Activated naive CD8-positive, alpha-beta T cell (primary cell): ENCODE results near the gene LRCH3.

Experiments
- H3K27ac Mint-ChIP-seq: one replicate; pipeline ENCODE4 v1.8.0; 2021; ENCODE audit warnings: mixed read lengths
- H3K27me3 Mint-ChIP-seq: one replicate; pipeline ENCODE4 v1.8.0; 2021; ENCODE audit warnings: mixed read lengths
- H3K36me3 Mint-ChIP-seq: one replicate; pipeline ENCODE4 v1.8.0; 2021; ENCODE audit warnings: mixed read lengths
- H3K4me1 Mint-ChIP-seq: one replicate; pipeline ENCODE4 v1.8.0; 2021; ENCODE audit warnings: low read depth, mixed read lengths
- H3K4me3 Mint-ChIP-seq: one replicate; pipeline ENCODE4 v1.8.0; 2021; ENCODE audit warnings: mild to moderate bottlenecking, mixed read lengths
- H3K9me3 Mint-ChIP-seq: one replicate; pipeline ENCODE4 v1.8.0; 2021; ENCODE audit warnings: low read depth, mixed read lengths

LRCH3 gene

GRCh38 chr3:197791113-197791891 is at the start of gene LRCH3:
Gene LRCH3 (plus strand): TSS chr3:197791254. CDS start chr3:197791279, 25 bp downstream.
- Mint-ChIP-seq H3K4me1 (peaks cover 40% of the 10 kb centered on the region), H3K4me3 (peak within 1 kb of the TSS; percentile 99), H3K36me3 (no peaks in the 10 kb centered on the region)

DNA sequence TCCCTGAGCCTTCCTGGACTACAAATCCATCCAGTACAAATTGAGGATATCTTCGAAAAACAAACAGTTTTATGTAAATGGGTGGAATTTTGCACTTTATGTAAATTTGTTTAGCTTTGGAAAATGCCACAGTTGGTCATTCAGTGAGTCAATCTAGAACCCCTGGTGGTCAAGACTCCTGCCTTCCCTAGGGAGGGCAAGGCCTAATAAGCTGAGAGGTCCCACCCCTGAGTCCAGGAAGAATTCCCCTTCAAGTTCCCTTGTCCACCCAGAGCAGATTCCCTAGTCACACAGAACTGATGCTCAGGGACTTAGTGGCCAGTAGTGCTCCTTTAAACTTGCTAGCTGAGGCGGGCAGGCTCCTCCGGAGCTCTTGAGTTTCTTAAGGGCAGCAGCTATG is 48.3 kb upstream of the LRCH3 start:
- H3K27ac Mint-ChIP-seq = no peak overlapping the region
- no peaks in the 10 kb centered on the region for H3K36me3 Mint-ChIP-seq

More at GRCh38 chr3:197791113-197791891, at the start of gene LRCH3:
- Mint-ChIP-seq H3K9me3 (no peaks in the 10 kb centered on the region), H3K27me3 (no peaks in the 10 kb centered on the region), H3K27ac (peak within 1 kb of the TSS; percentile 98)

GRCh38 chr3:197746209-197746608 is 44.8 kb upstream of the LRCH3 start:
- Mint-ChIP-seq H3K27me3 (no peaks in the 10 kb centered on the region), H3K4me1 (peaks cover 19% of the 10 kb centered on the region), H3K9me3 (no peaks in the 10 kb centered on the region), H3K36me3 (no peaks in the 10 kb centered on the region), H3K27ac (no peak overlapping the region), H3K4me3 (no peak overlapping the region)

More for the DNA sequence above, 48.3 kb upstream of the LRCH3 start:
- Mint-ChIP-seq H3K27me3 (no peaks in the 10 kb centered on the region), H3K4me1 (peaks cover 1% of the 10 kb centered on the region), H3K4me3 (no peak overlapping the region), H3K9me3 (no peaks in the 10 kb centered on the region)

DNA sequence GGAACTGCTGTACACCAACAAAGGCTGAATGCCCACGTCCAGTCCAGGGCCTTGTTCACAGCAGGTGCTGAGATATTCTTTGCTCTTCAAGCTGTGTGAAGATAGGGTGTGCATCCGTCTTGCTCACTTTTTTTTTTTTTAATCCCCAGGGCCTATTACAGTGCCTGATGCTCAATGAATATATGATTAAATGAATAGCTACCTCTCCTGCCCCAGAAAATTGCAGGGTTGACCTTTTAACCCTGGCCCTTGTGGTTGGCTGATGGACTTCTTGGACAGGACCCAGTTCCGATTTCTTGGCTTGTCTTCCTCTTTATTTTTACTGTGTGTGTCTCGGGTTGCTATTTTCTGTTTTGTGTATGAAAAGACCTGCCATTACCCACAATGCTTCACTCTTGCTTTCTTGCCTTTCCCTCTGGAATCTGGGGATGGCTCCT is 44.2 kb upstream of the LRCH3 start:
- H3K4me3 Mint-ChIP-seq = no peak overlapping the region
- H3K27ac Mint-ChIP-seq = no peak overlapping the region
- no peaks in the 10 kb centered on the region for H3K27me3 Mint-ChIP-seq
- no peaks in the 10 kb centered on the region for H3K9me3 Mint-ChIP-seq
- H3K4me1 Mint-ChIP-seq = peaks cover 23% of the 10 kb centered on the region
- no peaks in the 10 kb centered on the region for H3K36me3 Mint-ChIP-seq

- Mint-ChIP-seq H3K4me1 (peaks cover 37% of the 10 kb centered on the region), H3K4me3 (peak overlapping the region; percentile 97), H3K27me3 (no peaks in the 10 kb centered on the region), H3K27ac (peak overlapping the region; percentile 96), H3K9me3 (no peaks in the 10 kb centered on the region), H3K36me3 (no peaks in the 10 kb centered on the region)
These were observed 42.3 kb upstream of the LRCH3 start for GRCh38 chr3:197748597-197749314.

DNA sequence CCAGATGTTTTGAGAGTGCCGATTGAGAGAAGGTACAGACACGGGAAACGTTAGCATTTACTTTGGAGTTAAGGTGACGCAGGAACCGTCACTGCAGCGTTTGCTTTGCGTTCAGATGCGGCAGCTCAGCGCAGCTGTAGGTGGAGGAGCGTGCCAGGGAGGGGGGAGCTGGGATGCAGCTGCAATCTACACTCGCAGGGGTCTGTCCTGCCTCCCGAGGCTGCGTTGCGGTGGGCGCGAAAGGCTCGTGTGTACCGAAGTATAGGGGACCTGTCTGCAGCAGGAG is 41.8 kb upstream of the LRCH3 start:
- Mint-ChIP-seq H3K36me3 (no peaks in the 10 kb centered on the region), H3K27ac (peak overlapping the region; percentile 96), H3K27me3 (no peaks in the 10 kb centered on the region), H3K4me1 (peaks cover 41% of the 10 kb centered on the region), H3K9me3 (no peaks in the 10 kb centered on the region), H3K4me3 (peak overlapping the region; percentile 97)

GRCh38 chr3:197749601-197750395 is 41.3 kb upstream of the LRCH3 start, which contains the start of gene FYTTD1:
Gene FYTTD1 (plus strand): TSS chr3:197749883. CDS start chr3:197749972, 89 bp downstream.
- Mint-ChIP-seq H3K36me3 (no peaks in the 10 kb centered on the region), H3K4me3 (peak within 1 kb of the TSS; percentile 97), H3K27me3 (no peaks in the 10 kb centered on the region), H3K4me1 (peaks cover 45% of the 10 kb centered on the region), H3K9me3 (no peaks in the 10 kb centered on the region), H3K27ac (peak within 1 kb of the TSS; percentile 96)

DNA sequence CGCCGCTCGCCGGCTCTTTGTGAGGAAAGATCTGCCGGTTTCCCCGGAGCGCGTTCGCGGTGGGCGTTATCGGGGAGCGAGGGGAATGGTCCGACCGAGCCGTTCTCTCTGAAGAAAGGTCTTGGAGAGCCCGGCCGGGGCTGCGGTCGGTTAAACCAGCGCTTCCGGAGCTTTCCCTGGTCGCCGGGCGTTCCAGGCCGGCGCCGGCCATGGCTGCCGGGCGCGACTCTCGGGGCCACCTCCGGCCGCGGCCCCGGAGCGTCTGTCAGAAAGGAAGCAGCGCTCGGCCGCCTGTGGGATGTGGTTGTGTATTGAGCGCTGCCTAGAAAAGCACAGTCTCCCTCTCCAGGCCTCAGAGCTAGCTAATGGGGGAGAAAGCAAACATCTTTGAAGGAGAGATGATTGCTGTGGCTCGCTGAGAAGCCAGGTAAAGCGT is 40.6 kb upstream of the LRCH3 start:
- Mint-ChIP-seq H3K36me3 (no peaks in the 10 kb centered on the region), H3K4me3 (peak overlapping the region; percentile 94), H3K9me3 (no peaks in the 10 kb centered on the region), H3K27me3 (no peaks in the 10 kb centered on the region), H3K4me1 (peaks cover 49% of the 10 kb centered on the region), H3K27ac (peak overlapping the region; percentile 75)

DNA sequence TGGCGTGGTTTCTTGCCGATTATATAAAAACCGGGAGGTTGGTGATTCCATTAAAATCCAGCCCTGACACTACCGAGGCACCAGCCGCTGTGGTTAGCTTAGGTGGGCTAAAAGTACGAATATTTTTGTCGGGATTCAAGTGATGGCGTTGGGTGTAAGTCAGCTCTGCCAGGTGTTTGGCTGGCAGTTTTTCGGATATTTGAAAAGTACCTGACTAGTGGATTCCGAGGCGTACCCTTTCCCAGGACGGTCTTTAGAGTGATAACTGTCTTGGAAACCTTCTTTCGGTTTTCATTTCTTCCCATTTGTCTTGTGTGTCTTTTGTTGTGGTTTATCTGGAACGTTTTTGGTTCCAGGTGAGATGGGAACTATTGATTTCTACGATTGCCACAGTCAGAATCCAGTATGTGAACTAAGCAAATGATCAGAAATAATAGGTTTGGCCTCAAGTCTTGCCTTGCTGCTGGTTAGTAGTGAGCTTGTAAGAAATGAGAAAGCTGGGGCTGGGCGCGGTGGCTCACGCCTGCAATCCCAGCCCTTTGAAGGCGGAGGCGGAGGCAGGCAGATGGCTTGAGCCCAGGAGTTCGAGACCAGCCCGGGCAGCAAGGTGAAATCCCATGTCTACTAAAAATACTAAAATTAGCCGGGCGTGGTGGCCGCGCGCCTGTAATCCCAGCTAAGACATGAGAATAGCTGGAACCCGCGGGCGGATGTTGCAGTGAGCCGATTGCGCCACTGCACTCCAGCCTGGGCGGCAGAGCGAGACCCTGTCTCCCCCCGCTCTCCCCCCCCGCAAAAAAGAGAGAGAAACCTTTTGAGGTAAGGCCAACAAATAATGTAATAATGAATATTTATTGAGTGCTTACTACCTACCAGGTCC is 40.0 kb upstream of the LRCH3 start:
- Mint-ChIP-seq H3K36me3 (no peaks in the 10 kb centered on the region), H3K27ac (peak overlapping the region; percentile 75), H3K4me1 (peaks cover 51% of the 10 kb centered on the region), H3K27me3 (no peaks in the 10 kb centered on the region), H3K4me3 (peak overlapping the region; percentile 94), H3K9me3 (no peaks in the 10 kb centered on the region)

GRCh38 chr3:197752107-197752506 is 38.9 kb upstream of the LRCH3 start:
- Mint-ChIP-seq H3K27ac (peak overlapping the region; percentile 85), H3K4me1 (peaks cover 60% of the 10 kb centered on the region), H3K27me3 (no peaks in the 10 kb centered on the region), H3K4me3 (peak overlapping the region; percentile 88), H3K9me3 (no peaks in the 10 kb centered on the region), H3K36me3 (no peaks in the 10 kb centered on the region)

GRCh38 chr3:197753263-197753662 is 37.8 kb upstream of the LRCH3 start:
- Mint-ChIP-seq H3K27ac (peak overlapping the region; percentile 62), H3K4me1 (peaks cover 60% of the 10 kb centered on the region), H3K4me3 (peak overlapping the region; percentile 52), H3K27me3 (no peaks in the 10 kb centered on the region), H3K9me3 (no peaks in the 10 kb centered on the region), H3K36me3 (no peaks in the 10 kb centered on the region)

- no peak overlapping the region for H3K4me3 Mint-ChIP-seq
- H3K27ac Mint-ChIP-seq = no peak overlapping the region
- no peaks in the 10 kb centered on the region for H3K27me3 Mint-ChIP-seq
- H3K9me3 Mint-ChIP-seq = no peaks in the 10 kb centered on the region
- peaks cover 38% of the 10 kb centered on the region for H3K4me1 Mint-ChIP-seq
- H3K36me3 Mint-ChIP-seq = no peaks in the 10 kb centered on the region
These were observed 34.4 kb upstream of the LRCH3 start for GRCh38 chr3:197756704-197757103.

- H3K4me1 Mint-ChIP-seq = peaks cover 24% of the 10 kb centered on the region
- H3K27ac Mint-ChIP-seq = no peak overlapping the region
- H3K36me3 Mint-ChIP-seq = no peaks in the 10 kb centered on the region
- no peaks in the 10 kb centered on the region for H3K27me3 Mint-ChIP-seq
- H3K4me3 Mint-ChIP-seq = no peak overlapping the region
- no peaks in the 10 kb centered on the region for H3K9me3 Mint-ChIP-seq
These were observed 32.5 kb upstream of the LRCH3 start for GRCh38 chr3:197758512-197758911.

- Mint-ChIP-seq H3K27ac (no peak overlapping the region), H3K9me3 (no peaks in the 10 kb centered on the region), H3K27me3 (no peaks in the 10 kb centered on the region), H3K4me1 (peaks cover 2% of the 10 kb centered on the region), H3K4me3 (no peak overlapping the region), H3K36me3 (no peaks in the 10 kb centered on the region)
These were observed 29.3 kb upstream of the LRCH3 start for GRCh38 chr3:197761784-197762183.
